Keratinocyte (primary cell): Measurements from ENCODE around the gene TRAF1. TPM values are rescaled to one million over a fixed set of nuclear protein-coding genes. Genes with fewer than 3 reads are reported as not detected.

Experiments
- DNase-seq: peaks from one replicate; pipeline ENCODE4 v3.0.0-alpha.2; 2011; ENCODE audit warnings: low read depth, missing footprints, low spot score
- FAIRE-seq: peaks from 2 replicates; lab custom pipeline; 2011; peaks lifted over from hg19 to GRCh38; lab: Jason Lieb, UNC
- H2AFZ ChIP-seq: 2 replicates; pipeline ENCODE4 v1.6.0; 2012; ENCODE audit warnings: low read length, control low read depth, inconsistent platforms; ENCODE audit not compliant: control insufficient read depth
- H3K27ac ChIP-seq: 2 replicates; pipeline ENCODE4 v1.5.1; 2011; ENCODE audit warnings: low read length; ENCODE audit not compliant: control insufficient read depth, insufficient read depth
- H3K27me3 ChIP-seq: 3 replicates; pipeline ENCODE4 v1.6.0; 2011; ENCODE audit warnings: low read length; ENCODE audit not compliant: control insufficient read depth, insufficient read depth; ENCODE audit errors: extremely low read depth
- H3K36me3 ChIP-seq, 2 experiments: 2 replicates in 1 of 2; 3 replicates in 1 of 2; pipeline ENCODE4 v1.5.1; 2011; ENCODE audit warnings: low read length in 2 of 2, mild to moderate bottlenecking in 1 of 2; ENCODE audit not compliant: control insufficient read depth in 2 of 2, insufficient read depth in 2 of 2; ENCODE audit errors: extremely low read depth in 1 of 2
- H3K4me1 ChIP-seq: 3 replicates; pipeline ENCODE4 v1.5.1; 2011; ENCODE audit warnings: low read length; ENCODE audit not compliant: control insufficient read depth, insufficient read depth; ENCODE audit errors: extremely low read depth
- H3K4me2 ChIP-seq: 3 replicates; pipeline ENCODE4 v1.6.0; 2011; ENCODE audit warnings: low read depth, low read length; ENCODE audit not compliant: control insufficient read depth, insufficient read depth; ENCODE audit errors: extremely low read depth
- H3K4me3 ChIP-seq, 3 experiments: fragments of 200-600 bp in 1 of 3; sonication (generic) in 1 of 3; 2 replicates in 2 of 3; 3 replicates in 1 of 3; pipeline ENCODE4 v1.5.1; 2011 to 2016; ENCODE audit warnings: low read length in 3 of 3, mild to moderate bottlenecking in 3 of 3, control low read depth in 2 of 3, inconsistent platforms in 1 of 3, low read depth in 1 of 3, mixed read lengths in 1 of 3, mixed run types in 1 of 3, moderate library complexity in 1 of 3; ENCODE audit not compliant: control insufficient read depth in 2 of 3, insufficient read depth in 2 of 3; ENCODE audit errors: extremely low read depth in 1 of 3
- H3K79me2 ChIP-seq: 2 replicates; pipeline ENCODE4 v1.6.0; 2012; ENCODE audit warnings: low read length; ENCODE audit not compliant: control insufficient read depth, insufficient read depth
- H3K9ac ChIP-seq: 3 replicates; pipeline ENCODE4 v1.6.0; 2011; ENCODE audit warnings: low read length; ENCODE audit not compliant: control insufficient read depth, insufficient read depth; ENCODE audit errors: extremely low read depth
- H3K9me1 ChIP-seq: 3 replicates; pipeline ENCODE4 v1.6.0; 2011; ENCODE audit warnings: low read length; ENCODE audit not compliant: control insufficient read depth, insufficient read depth; ENCODE audit errors: extremely low read depth
- H3K9me3 ChIP-seq: 2 replicates; pipeline ENCODE4 v1.5.1; 2012; ENCODE audit warnings: low read depth, low read length; ENCODE audit not compliant: control insufficient read depth
- H4K20me1 ChIP-seq: 3 replicates; pipeline ENCODE4 v1.6.0; 2011; ENCODE audit warnings: low read length; ENCODE audit not compliant: control insufficient read depth, insufficient read depth; ENCODE audit errors: extremely low read depth
- EZH2 ChIP-seq: IDR thresholded peaks from one replicate; pipeline ENCODE4 v1.6.1; 2012; ENCODE audit warnings: inconsistent platforms, mild to moderate bottlenecking, low read length, moderate library complexity
- dilution Hi-C: fragments of 300-500 bp; cut with MboI; formaldehyde crosslinking; loops from one replicate; pipeline ENCODE4 v1.7.0; 2020; ENCODE audit warnings: low sequenced_read_pairs; ENCODE audit not compliant: extremely low pct_ligation_motif_present
- polyA plus RNA-seq, 5 experiments: library from polyadenylated mRNA; depleted of rRNA in 3 of 5; stranded (reverse) in 3 of 5; stranded (forward) in 1 of 5; unstranded in 1 of 5; fragments of >200 nt; gene quantifications; 1 replicate in 1 of 5; 2 replicates in 3 of 5; 3 replicates in 1 of 5; pipeline versions ENCODE4 v1.2.1 to v1.2.3, GENCODE V29; 2011 to 2012; ENCODE audit warnings: missing spikeins in 2 of 5, low read depth in 1 of 5, low replicate concordance in 1 of 5
- TF ChIP-seq, protein P1 (sequence below), 3 experiments: IDR thresholded peaks in 1 of 3; conservative IDR thresholded peaks in 1 of 3; optimal IDR thresholded peaks in 1 of 3; 2 replicates in 2 of 3; 3 replicates in 1 of 3; pipeline versions ENCODE3 to v1.5.1; 2011; ENCODE audit warnings: low read length in 3 of 3, mild to moderate bottlenecking in 3 of 3, moderate library complexity in 2 of 3, control low read depth in 1 of 3, inconsistent platforms in 1 of 3; ENCODE audit not compliant: insufficient read depth in 2 of 3; ENCODE audit errors: extremely low read depth in 1 of 3

Gene TRAF1
- polyA plus RNA-seq, 1 donor (not counting 4 experiments of a cell fraction or from before 2014, with no cell fraction given), result 1.2 TPM

DNA sequence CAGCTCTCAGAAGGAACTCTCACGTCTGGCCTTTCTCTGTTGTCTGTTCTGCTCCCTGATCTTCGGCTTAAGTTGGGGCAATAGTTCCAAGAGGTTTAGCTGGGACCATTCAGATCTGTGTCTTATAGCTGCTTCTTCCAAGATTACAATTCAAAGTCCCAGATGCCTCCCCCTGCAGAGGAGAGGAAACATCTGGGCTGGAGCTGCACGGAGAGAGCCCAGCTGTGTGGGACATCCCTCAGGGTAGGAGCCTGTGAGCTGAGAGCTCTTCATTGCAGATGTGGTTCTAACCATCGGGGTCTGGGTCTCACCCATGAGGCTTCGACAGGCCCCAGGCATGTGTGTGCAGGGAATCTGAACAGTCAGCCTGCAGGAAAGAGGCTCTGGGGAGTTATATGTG lies 40.6 kb downstream of the TRAF1 start:
- no peaks in the 10 kb centered on the region for H3K36me3 ChIP-seq
- no peaks in the 10 kb centered on the region for H3K79me2 ChIP-seq
- no peak overlapping the region for H3K27ac ChIP-seq
- TF ChIP-seq, protein P1, sequence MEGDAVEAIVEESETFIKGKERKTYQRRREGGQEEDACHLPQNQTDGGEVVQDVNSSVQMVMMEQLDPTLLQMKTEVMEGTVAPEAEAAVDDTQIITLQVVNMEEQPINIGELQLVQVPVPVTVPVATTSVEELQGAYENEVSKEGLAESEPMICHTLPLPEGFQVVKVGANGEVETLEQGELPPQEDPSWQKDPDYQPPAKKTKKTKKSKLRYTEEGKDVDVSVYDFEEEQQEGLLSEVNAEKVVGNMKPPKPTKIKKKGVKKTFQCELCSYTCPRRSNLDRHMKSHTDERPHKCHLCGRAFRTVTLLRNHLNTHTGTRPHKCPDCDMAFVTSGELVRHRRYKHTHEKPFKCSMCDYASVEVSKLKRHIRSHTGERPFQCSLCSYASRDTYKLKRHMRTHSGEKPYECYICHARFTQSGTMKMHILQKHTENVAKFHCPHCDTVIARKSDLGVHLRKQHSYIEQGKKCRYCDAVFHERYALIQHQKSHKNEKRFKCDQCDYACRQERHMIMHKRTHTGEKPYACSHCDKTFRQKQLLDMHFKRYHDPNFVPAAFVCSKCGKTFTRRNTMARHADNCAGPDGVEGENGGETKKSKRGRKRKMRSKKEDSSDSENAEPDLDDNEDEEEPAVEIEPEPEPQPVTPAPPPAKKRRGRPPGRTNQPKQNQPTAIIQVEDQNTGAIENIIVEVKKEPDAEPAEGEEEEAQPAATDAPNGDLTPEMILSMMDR (optimal IDR thresholded peaks at IDR 0.05 in 1 of 3, IDR thresholded peaks at IDR 0.05 in 1 of 3, conservative IDR thresholded peaks at IDR 0.05 in 1 of 3; ENCODE audit: extremely low read depth in 1 of 3, insufficient read depth in 2 of 3, low read length in 3 of 3), result no peak
- no peak for TF ChIP-seq EZH2
- H3K9me1 ChIP-seq, result no peaks in the 10 kb centered on the region
- no peak overlapping the region for H3K4me2 ChIP-seq
- no peaks in the 10 kb centered on the region for H3K4me1 ChIP-seq
- peaks cover 4% of the 10 kb centered on the region for H3K27me3 ChIP-seq
- no peak for DNase-seq
- H3K9me3 ChIP-seq, result no peaks in the 10 kb centered on the region
- FAIRE-seq, result no peak
- H4K20me1 ChIP-seq, result no peaks in the 10 kb centered on the region
- dilution Hi-C loops, result no loop called here
- no peak overlapping the region for H3K9ac ChIP-seq
- H3K4me3 ChIP-seq, result no peak overlapping the region
- H2AFZ ChIP-seq, result no peak overlapping the region

DNA sequence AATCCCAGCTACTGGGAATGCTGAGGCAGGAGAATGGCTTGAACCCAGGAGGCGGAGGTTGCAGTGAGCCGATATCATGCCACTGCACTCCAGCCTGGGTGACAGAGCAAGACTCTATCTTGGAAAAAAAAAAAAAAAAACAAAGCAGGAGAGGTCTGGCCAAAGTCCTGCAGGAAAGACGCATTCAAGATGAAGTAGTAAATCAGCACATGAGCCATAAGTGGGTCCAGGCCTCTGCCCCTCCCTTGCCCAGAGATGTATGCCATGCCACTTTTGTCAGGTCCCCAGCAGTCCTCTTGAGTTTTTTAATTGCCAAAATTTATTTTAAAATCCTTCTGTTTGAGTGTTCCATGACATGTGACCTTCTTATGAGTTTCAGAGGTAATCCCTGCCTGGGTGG lies 41.1 kb downstream of the TRAF1 start:
- peaks cover 4% of the 10 kb centered on the region for H3K27me3 ChIP-seq
- DNase-seq (no peak), FAIRE-seq (no peak)
- no peak overlapping the region for H3K4me3 ChIP-seq
- dilution Hi-C loops, result no loop called here
- H3K4me2 ChIP-seq, result no peak overlapping the region
- H3K4me1 ChIP-seq, result no peaks in the 10 kb centered on the region
- no peaks in the 10 kb centered on the region for H3K79me2 ChIP-seq
- H4K20me1 ChIP-seq, result no peaks in the 10 kb centered on the region
- no peaks in the 10 kb centered on the region for H3K9me1 ChIP-seq
- H3K27ac ChIP-seq, result no peak overlapping the region
- TF ChIP-seq, protein P1 (optimal IDR thresholded peaks at IDR 0.05 in 1 of 3, IDR thresholded peaks at IDR 0.05 in 1 of 3, conservative IDR thresholded peaks at IDR 0.05 in 1 of 3; ENCODE audit: extremely low read depth in 1 of 3, insufficient read depth in 2 of 3, low read length in 3 of 3), result no peak
- TF ChIP-seq EZH2, result no peak
- H3K9ac ChIP-seq, result no peak overlapping the region
- no peaks in the 10 kb centered on the region for H3K9me3 ChIP-seq
- no peaks in the 10 kb centered on the region for H3K36me3 ChIP-seq
- no peak overlapping the region for H2AFZ ChIP-seq
